ENCODE results near the gene ANK3.

- TF ChIP-seq ZNF341 (tag by site-specific recombination; IDR thresholded peaks at IDR 0.05; ENCODE audit: low read depth), result no peak
- no peak for TF ChIP-seq ZNF23 (tag by site-specific recombination; IDR thresholded peaks at IDR 0.05; ENCODE audit: borderline replicate concordance)
- no peak for TF ChIP-seq KLF9 (tag by site-specific recombination; IDR thresholded peaks at IDR 0.05; ENCODE audit: low read depth)
- no peak for TF ChIP-seq ATF2 (tag by site-specific recombination; IDR thresholded peaks at IDR 0.05; ENCODE audit: low read depth)
- TF ChIP-seq ZNF544 (tag by site-specific recombination; IDR thresholded peaks at IDR 0.05), result no peak
- no peak for TF ChIP-seq SALL2 (tag by site-specific recombination; IDR thresholded peaks at IDR 0.05; ENCODE audit: borderline replicate concordance)
- no peak for TF ChIP-seq CTCF (tag by site-specific recombination; IDR thresholded peaks at IDR 0.05)
- TF ChIP-seq ZNF558 (tag by site-specific recombination; IDR thresholded peaks at IDR 0.05), result no peak
- TF ChIP-seq SETDB1 (IDR thresholded peaks at IDR 0.05; ENCODE audit: insufficient read length, low read length), result no peak
- no peak for TF ChIP-seq KLF8 (tag by site-specific recombination; IDR thresholded peaks at IDR 0.05)
- no peak for TF ChIP-seq HOXA7 (CRISPR knock-in tag; IDR thresholded peaks at IDR 0.05; ENCODE audit: borderline replicate concordance)
Observed at GRCh38 chr10:60304829-60305379, 84.8 kb downstream of the ANK3 start.
